ENCODE results near the gene PIAS2. TPM values are rescaled to one million over a fixed set of nuclear protein-coding genes. Genes with fewer than 3 reads are reported as not detected.

The PIAS2 gene
- polyA plus RNA-seq, 4 donors, result 2.5 to 11.9 (median 4.4) TPM

GRCh38 chr18:46756559-46757201, 160.6 kb downstream of the PIAS2 start, which contains the start of gene ST8SIA5:
TSS of gene ST8SIA5 (minus strand) at chr18:46757053. CDS start at chr18:46756508, 545 bp downstream.
- WGBS, 3 donors, result 1 to 9% (median 8%) methylated on average over 41 to 74 of the region's 74 CpGs
- H3K9me3 ChIP-seq (ENCODE audit: control insufficient read depth in 2 of 2, insufficient read depth in 1 of 2, low read depth in 1 of 2, low read length in 1 of 2), result no peaks in the 10 kb centered on the region
- H3K36me3 ChIP-seq (ENCODE audit: control insufficient read depth in 3 of 3, insufficient read depth in 2 of 3, low read depth in 1 of 3, low read length in 3 of 3), result no peaks in the 10 kb centered on the region
- no peak within 1 kb of the TSS for H3K4me3 ChIP-seq (ENCODE audit: low read depth in 1 of 3, low read length in 3 of 3)
- DNase-seq (no peak), FAIRE-seq (no peak)
- peaks cover 9 to 56% (median 10%) of the 10 kb centered on the region in 3 donors for H3K27me3 ChIP-seq (ENCODE audit: control insufficient read depth in 3 of 3, insufficient read depth in 3 of 3, low read length in 3 of 3)
- H3K4me1 ChIP-seq (ENCODE audit: control insufficient read depth in 3 of 3, insufficient read depth in 2 of 3, low read depth in 1 of 3, low read length in 2 of 3), result no peaks in the 10 kb centered on the region
- H3K27ac ChIP-seq (ENCODE audit: low read depth in 1 of 3, low read length in 2 of 3), result no peak within 1 kb of the TSS

DNA sequence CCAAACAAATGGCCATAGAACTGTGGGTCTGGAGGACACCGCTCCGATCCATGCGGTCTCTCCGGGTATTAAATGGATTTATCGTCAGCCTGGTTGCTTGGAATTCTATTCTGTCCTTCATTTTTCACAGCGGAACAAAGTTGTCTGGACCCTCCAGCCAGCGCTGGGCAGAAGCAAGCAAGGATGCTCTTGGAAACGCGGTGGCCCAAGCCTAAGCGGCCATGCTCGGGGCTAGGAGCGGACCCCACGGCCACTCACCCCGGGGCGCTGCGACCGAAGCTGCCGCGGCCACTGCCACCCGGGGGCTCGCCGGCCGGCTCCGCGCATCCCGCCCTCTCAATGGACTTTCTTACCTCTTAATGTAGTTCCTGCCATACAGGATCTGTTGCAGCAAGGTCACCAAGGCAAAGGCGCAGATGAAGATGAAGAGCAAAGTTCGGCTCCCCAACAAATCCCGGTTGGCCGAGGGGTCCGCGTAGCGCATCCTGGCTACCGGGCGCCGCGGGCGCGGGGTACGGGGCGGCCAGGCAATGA, 161.2 kb downstream of the PIAS2 start:
- Histone ChIP-seq H3K27ac (ENCODE audit: low read depth in 1 of 3, low read length in 2 of 3) (no peak overlapping the region), H3K4me3 (ENCODE audit: low read depth in 1 of 3, low read length in 3 of 3) (no peak overlapping the region), H3K4me1 (ENCODE audit: control insufficient read depth in 3 of 3, insufficient read depth in 2 of 3, low read depth in 1 of 3, low read length in 2 of 3) (no peaks in the 10 kb centered on the region), H3K9me3 (ENCODE audit: control insufficient read depth in 2 of 2, insufficient read depth in 1 of 2, low read depth in 1 of 2, low read length in 1 of 2) (no peaks in the 10 kb centered on the region), H3K27me3 (ENCODE audit: control insufficient read depth in 3 of 3, insufficient read depth in 3 of 3, low read length in 3 of 3) (peaks cover 9 to 56% (median 10%) of the 10 kb centered on the region in 3 donors), H3K36me3 (ENCODE audit: control insufficient read depth in 3 of 3, insufficient read depth in 2 of 3, low read depth in 1 of 3, low read length in 3 of 3) (no peaks in the 10 kb centered on the region)
- DNase-seq (no peak), FAIRE-seq (no peak)
- WGBS, 3 donors, result 3 to 23% (median 18%) methylated on average over 39 to 41 of the region's 41 CpGs

- FAIRE-seq (no peak), DNase-seq (no peak)
- H3K27ac ChIP-seq (ENCODE audit: low read depth in 1 of 3, low read length in 2 of 3), result no peak overlapping the region
- 13 to 18% (median 13%) methylated on average over 17 of the region's 17 CpGs for WGBS, 3 donors
- peaks cover 9 to 56% (median 10%) of the 10 kb centered on the region in 3 donors for H3K27me3 ChIP-seq (ENCODE audit: control insufficient read depth in 3 of 3, insufficient read depth in 3 of 3, low read length in 3 of 3)
- H3K4me3 ChIP-seq (ENCODE audit: low read depth in 1 of 3, low read length in 3 of 3), result no peak overlapping the region
- H3K4me1 ChIP-seq (ENCODE audit: control insufficient read depth in 3 of 3, insufficient read depth in 2 of 3, low read depth in 1 of 3, low read length in 2 of 3), result no peaks in the 10 kb centered on the region
- no peaks in the 10 kb centered on the region for H3K9me3 ChIP-seq (ENCODE audit: control insufficient read depth in 2 of 2, insufficient read depth in 1 of 2, low read depth in 1 of 2, low read length in 1 of 2)
- H3K36me3 ChIP-seq (ENCODE audit: control insufficient read depth in 3 of 3, insufficient read depth in 2 of 3, low read depth in 1 of 3, low read length in 3 of 3), result no peaks in the 10 kb centered on the region
Measured at GRCh38 chr18:46755315-46756024, 161.8 kb downstream of the PIAS2 start.

GRCh38 chr18:46754661-46755292, 162.5 kb downstream of the PIAS2 start:
- Histone ChIP-seq H3K27ac (ENCODE audit: low read depth in 1 of 3, low read length in 2 of 3) (no peak overlapping the region), H3K4me3 (ENCODE audit: low read depth in 1 of 3, low read length in 3 of 3) (no peak overlapping the region), H3K36me3 (ENCODE audit: control insufficient read depth in 3 of 3, insufficient read depth in 2 of 3, low read depth in 1 of 3, low read length in 3 of 3) (no peaks in the 10 kb centered on the region), H3K4me1 (ENCODE audit: control insufficient read depth in 3 of 3, insufficient read depth in 2 of 3, low read depth in 1 of 3, low read length in 2 of 3) (no peaks in the 10 kb centered on the region), H3K27me3 (ENCODE audit: control insufficient read depth in 3 of 3, insufficient read depth in 3 of 3, low read length in 3 of 3) (peaks cover 9 to 51% (median 10%) of the 10 kb centered on the region in 3 donors), H3K9me3 (ENCODE audit: control insufficient read depth in 2 of 2, insufficient read depth in 1 of 2, low read depth in 1 of 2, low read length in 1 of 2) (no peaks in the 10 kb centered on the region)
- FAIRE-seq (no peak), DNase-seq (no peak)
- WGBS, 3 donors, result 46 to 59% (median 54%) methylated on average over 13 of the region's 13 CpGs

DNA sequence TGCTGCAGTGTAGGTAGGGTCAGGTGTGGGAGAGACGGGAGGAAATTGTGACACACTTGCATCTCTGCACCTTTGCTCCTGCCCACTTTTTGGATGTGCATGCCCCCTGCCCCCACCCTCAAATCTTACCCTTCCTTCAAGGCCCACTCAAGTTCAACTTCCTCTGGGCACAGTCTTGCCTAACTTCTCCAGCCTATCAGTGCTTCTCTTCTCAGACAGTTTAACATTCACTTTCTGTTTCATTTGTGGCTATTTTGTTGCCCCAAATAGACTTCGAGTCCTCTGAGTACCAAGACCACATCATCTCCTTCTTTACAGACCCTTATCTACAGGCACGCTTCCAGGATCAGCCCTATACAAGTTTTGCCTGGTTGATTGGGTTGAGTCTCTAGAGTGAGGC, 163.1 kb downstream of the PIAS2 start:
- DNase-seq (no peak), FAIRE-seq (no peak)
- H3K27ac ChIP-seq (ENCODE audit: low read depth in 1 of 3, low read length in 2 of 3), result no peak overlapping the region
- H3K4me1 ChIP-seq (ENCODE audit: control insufficient read depth in 3 of 3, insufficient read depth in 2 of 3, low read depth in 1 of 3, low read length in 2 of 3), result no peaks in the 10 kb centered on the region
- no peak overlapping the region for H3K4me3 ChIP-seq (ENCODE audit: low read depth in 1 of 3, low read length in 3 of 3)
- H3K36me3 ChIP-seq (ENCODE audit: control insufficient read depth in 3 of 3, insufficient read depth in 2 of 3, low read depth in 1 of 3, low read length in 3 of 3), result no peaks in the 10 kb centered on the region
- 29 to 53% (median 39%) methylated on average over 3 of the region's 3 CpGs for WGBS, 3 donors
- H3K27me3 ChIP-seq (ENCODE audit: control insufficient read depth in 3 of 3, insufficient read depth in 3 of 3, low read length in 3 of 3), result peaks cover 9 to 46% (median 10%) of the 10 kb centered on the region in 3 donors
- no peaks in the 10 kb centered on the region for H3K9me3 ChIP-seq (ENCODE audit: control insufficient read depth in 2 of 2, insufficient read depth in 1 of 2, low read depth in 1 of 2, low read length in 1 of 2)

Other genes starting within 250 kb of the PIAS2 start
- under 1 TPM in 3 of 4 donors, not detected in 1; 0.12 to 0.27 (median 0.24) TPM for gene ST8SIA5, start 160.5 kb downstream of the PIAS2 start, polyA plus RNA-seq
- gene KATNAL2, start 95 bp upstream of the PIAS2 start, polyA plus RNA-seq, result 1 to 10 TPM in 3 of 4 donors, not detected in 1; 1.6 to 2.9 (median 1.9) TPM
- not detected for gene ELOA2, start 118.1 kb upstream of the PIAS2 start, polyA plus RNA-seq
- gene HDHD2, start 233.0 kb upstream of the PIAS2 start, polyA plus RNA-seq, result 10 to 100 TPM; 16.5 to 39.0 (median 24.3) TPM